Mesendoderm (in vitro differentiated cells): ENCODE results near the gene NFAM1.

Source experiments
- DNase-seq: peaks from one replicate; pipeline ENCODE4 v3.0.0; 2013
- H2AK5ac ChIP-seq: 2 replicates; pipeline ENCODE4 v1.6.1; 2013; ENCODE audit warnings: low read length, inconsistent platforms
- H2BK120ac ChIP-seq: 2 replicates; pipeline ENCODE4 v1.6.1; 2013; ENCODE audit warnings: low read depth, mild to moderate bottlenecking, low read length, moderate library complexity, mixed read lengths
- H2BK15ac ChIP-seq: replicated peaks from 2 replicates; pipeline ENCODE4 v1.6.1; 2013; ENCODE audit warnings: low read depth, mild to moderate bottlenecking, moderate library complexity
- H2BK5ac ChIP-seq: 2 replicates; pipeline ENCODE4 v1.6.1; 2013; ENCODE audit warnings: low read length, inconsistent platforms
- H3K18ac ChIP-seq: 2 replicates; pipeline ENCODE4 v1.6.1; 2013; ENCODE audit warnings: mild to moderate bottlenecking, low read length, mixed read lengths
- H3K23ac ChIP-seq: one replicate; pipeline ENCODE4 v1.6.1; 2013; ENCODE audit warnings: low read length
- H3K27ac ChIP-seq: 2 replicates; pipeline ENCODE4 v1.5.1; 2013; ENCODE audit warnings: low read depth, mild to moderate bottlenecking, inconsistent platforms, low read length, moderate library complexity
- H3K27me3 ChIP-seq: 2 replicates; pipeline ENCODE4 v1.6.1; 2013; ENCODE audit warnings: low read length, control low read depth, mild to moderate bottlenecking, inconsistent platforms; ENCODE audit not compliant: insufficient read depth, poor library complexity
- H3K36me3 ChIP-seq: 2 replicates; pipeline ENCODE4 v1.6.1; 2013; ENCODE audit warnings: low read length, inconsistent platforms; ENCODE audit not compliant: control insufficient read depth, insufficient read depth
- H3K4ac ChIP-seq: one replicate; pipeline ENCODE4 v1.6.1; 2013; ENCODE audit warnings: low read depth, mild to moderate bottlenecking, low read length, moderate library complexity
- H3K4me1 ChIP-seq: 2 replicates; pipeline ENCODE4 v1.6.1; 2013; ENCODE audit warnings: low read depth, low read length, inconsistent platforms; ENCODE audit not compliant: control insufficient read depth
- H3K4me2 ChIP-seq: 2 replicates; pipeline ENCODE4 v1.6.1; 2013; ENCODE audit warnings: low read length
- H3K4me3 ChIP-seq: 2 replicates; pipeline ENCODE4 v1.5.1; 2013; ENCODE audit warnings: mild to moderate bottlenecking, low read length
- H3K56ac ChIP-seq: one replicate; pipeline ENCODE4 v1.6.1; 2013; ENCODE audit warnings: low read length
- H3K79me1 ChIP-seq: 2 replicates; pipeline ENCODE4 v1.6.1; 2013; ENCODE audit warnings: low read length, inconsistent platforms
- H3K79me2 ChIP-seq: 2 replicates; pipeline ENCODE4 v1.6.1; 2013; ENCODE audit warnings: mild to moderate bottlenecking, low read length; ENCODE audit not compliant: control insufficient read depth, insufficient read depth
- H3K9ac ChIP-seq: 2 replicates; pipeline ENCODE4 v1.6.1; 2013; ENCODE audit warnings: low read length, inconsistent platforms
- H4K5ac ChIP-seq: one replicate; pipeline ENCODE4 v1.6.1; 2013; ENCODE audit warnings: low read length
- H4K8ac ChIP-seq: one replicate; pipeline ENCODE4 v1.6.1; 2013; ENCODE audit warnings: low read depth, mild to moderate bottlenecking, control low read depth, low read length, moderate library complexity
- whole genome bisulfite sequencing: extraction: QIAGEN DNeasy Blood & Tissue Kit; methylation state at CpG from one replicate; pipeline ENCODE4 v1.1.7; 2013; ENCODE audit warnings: low lambda C conversion rate, missing lambda C conversion rate; ENCODE audit not compliant: insufficient coverage; ENCODE audit errors: extremely low coverage; 5-methylcytosine and 5-hydroxymethylcytosine counted together

Gene NFAM1

GRCh38 chr22:42444077-42444904 is 12.1 kb upstream of the NFAM1 start:
- WGBS, result no CpG with 5 or more reads among the region's 28 CpGs
- no peak overlapping the region for H3K27ac ChIP-seq
- H3K4me3 ChIP-seq, result no peak overlapping the region

DNA sequence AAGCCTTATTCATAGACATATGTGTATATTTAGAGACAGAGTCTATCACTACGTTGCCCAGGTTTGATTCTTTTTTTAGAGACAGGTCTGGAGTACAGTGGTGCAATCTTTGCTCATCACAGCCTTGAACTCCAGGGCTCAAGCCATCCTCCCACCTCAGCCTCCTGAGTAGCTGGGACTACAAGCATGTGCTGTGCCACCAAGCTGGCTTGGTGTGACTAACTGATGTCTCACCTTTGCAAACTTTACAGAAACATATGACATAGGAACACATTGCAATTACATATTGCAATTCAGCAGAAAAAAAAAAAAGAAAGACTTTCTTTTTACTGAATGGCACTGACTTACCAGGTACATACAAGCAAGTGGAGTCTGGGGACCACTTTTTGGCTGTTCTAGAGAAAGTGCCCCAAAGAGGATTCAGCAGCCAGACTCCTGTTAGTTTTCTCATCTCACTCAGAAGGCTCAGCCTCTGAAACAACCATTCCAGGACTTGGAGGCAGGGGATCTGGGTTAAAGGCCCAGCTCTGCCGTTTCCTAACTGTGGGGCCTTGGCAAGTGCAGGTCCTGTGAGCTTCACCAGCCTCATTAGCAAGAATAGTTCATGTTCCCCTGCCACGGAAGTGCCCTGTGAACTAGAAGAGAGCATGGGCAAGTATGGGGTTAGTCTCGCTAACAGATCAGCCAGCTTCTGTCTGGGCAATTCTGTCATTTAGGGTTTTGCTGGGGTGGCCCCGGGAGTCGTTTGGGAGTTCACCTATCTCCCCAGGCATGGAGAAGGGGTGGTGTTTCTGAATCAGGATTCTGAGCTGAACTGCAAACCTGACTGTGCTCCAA is 11.3 kb upstream of the NFAM1 start:
- WGBS, result no CpG with 5 or more reads among the region's 6 CpGs
- Histone ChIP-seq H2BK120ac (no peak overlapping the region), H2AK5ac (no peak overlapping the region), H3K4me3 (no peak overlapping the region), H3K27ac (no peak overlapping the region), H2BK5ac (no peak overlapping the region), H3K18ac (peak overlapping the region; percentile 54), H3K23ac (no peak overlapping the region), H3K9ac (peak overlapping the region; percentile 4), H3K79me2 (no peaks in the 10 kb centered on the region), H3K27me3 (no peaks in the 10 kb centered on the region), H4K5ac (peak overlapping the region; percentile 28), H3K56ac (peak overlapping the region; percentile 28), H3K4me1 (peaks cover 5% of the 10 kb centered on the region), H3K4ac (peak overlapping the region; percentile 29), H4K8ac (no peak overlapping the region), H3K79me1 (no peaks in the 10 kb centered on the region), H3K4me2 (no peak overlapping the region), H3K36me3 (no peaks in the 10 kb centered on the region), H2BK15ac (no peak overlapping the region)
- DNase-seq, result no peak

More at GRCh38 chr22:42444077-42444904, 12.1 kb upstream of the NFAM1 start:
- Histone ChIP-seq H3K79me2 (no peaks in the 10 kb centered on the region), H3K9ac (peak overlapping the region; percentile 59), H3K56ac (peak overlapping the region; percentile 77), H3K4me1 (peaks cover 5% of the 10 kb centered on the region), H3K79me1 (no peaks in the 10 kb centered on the region), H2AK5ac (no peak overlapping the region), H3K23ac (peak overlapping the region; percentile 24), H2BK15ac (no peak overlapping the region), H2BK120ac (peak overlapping the region; percentile 38), H3K27me3 (no peaks in the 10 kb centered on the region), H4K5ac (no peak overlapping the region), H3K36me3 (no peaks in the 10 kb centered on the region), H4K8ac (no peak overlapping the region), H3K4ac (peak overlapping the region; percentile 29), H2BK5ac (peak overlapping the region; percentile 39), H3K18ac (peak overlapping the region; percentile 54), H3K4me2 (peak overlapping the region; percentile 66)
- peak; percentile 96 for DNase-seq

GRCh38 chr22:42442748-42443147 is 10.5 kb upstream of the NFAM1 start:
- DNase-seq, result no peak
- no peak overlapping the region for H2BK120ac ChIP-seq
- WGBS, result no CpG with 5 or more reads among the region's 4 CpGs

DNA sequence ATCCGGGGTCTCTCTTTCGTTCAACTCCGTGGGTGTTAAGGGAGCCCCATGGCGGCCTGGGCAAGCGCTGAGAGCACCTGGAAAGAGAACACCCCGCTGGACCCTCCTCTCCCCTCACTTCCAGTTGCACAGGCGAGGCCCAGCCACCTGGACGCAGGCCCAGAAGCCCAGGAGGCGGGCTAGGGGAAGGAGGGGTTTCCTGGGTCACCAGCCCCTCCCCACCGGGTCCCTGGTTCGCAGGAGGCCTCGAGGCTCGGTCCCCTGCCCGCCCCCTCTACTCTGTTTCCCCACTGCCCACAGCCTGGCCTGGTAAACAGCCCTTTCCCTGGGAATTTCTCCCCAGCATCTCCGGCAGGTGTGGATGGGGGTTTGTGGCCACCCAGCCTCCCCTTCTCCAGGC is 8.5 kb upstream of the NFAM1 start:
- no peak overlapping the region for H3K18ac ChIP-seq
- H3K9ac ChIP-seq, result no peak overlapping the region
- H3K4me1 ChIP-seq, result peaks cover 5% of the 10 kb centered on the region
- no peak overlapping the region for H3K23ac ChIP-seq
- peak overlapping the region; percentile 27 for H3K56ac ChIP-seq
- no peak overlapping the region for H2BK15ac ChIP-seq
- no peak overlapping the region for H4K5ac ChIP-seq
- WGBS, result no CpG with 5 or more reads among the region's 15 CpGs
- H2BK5ac ChIP-seq, result no peak overlapping the region
- H2AK5ac ChIP-seq, result no peak overlapping the region
- H3K36me3 ChIP-seq, result no peaks in the 10 kb centered on the region
- DNase-seq, result no peak
- no peak overlapping the region for H3K27ac ChIP-seq
- H3K79me1 ChIP-seq, result no peaks in the 10 kb centered on the region
- no peak overlapping the region for H3K4me2 ChIP-seq
- no peaks in the 10 kb centered on the region for H3K79me2 ChIP-seq
- no peaks in the 10 kb centered on the region for H3K27me3 ChIP-seq
- peak overlapping the region; percentile 8 for H3K4ac ChIP-seq
- no peak overlapping the region for H4K8ac ChIP-seq
- no peak overlapping the region for H3K4me3 ChIP-seq
- no peak overlapping the region for H2BK120ac ChIP-seq

More at GRCh38 chr22:42442748-42443147, 10.5 kb upstream of the NFAM1 start:
- Histone ChIP-seq H4K8ac (no peak overlapping the region), H3K79me1 (no peaks in the 10 kb centered on the region), H3K4me2 (no peak overlapping the region), H3K36me3 (no peaks in the 10 kb centered on the region), H2AK5ac (no peak overlapping the region), H3K18ac (no peak overlapping the region), H3K79me2 (no peaks in the 10 kb centered on the region), H2BK15ac (no peak overlapping the region), H3K23ac (no peak overlapping the region), H3K4me3 (no peak overlapping the region), H2BK5ac (no peak overlapping the region), H3K56ac (no peak overlapping the region), H3K9ac (no peak overlapping the region), H3K27me3 (no peaks in the 10 kb centered on the region), H3K4me1 (peaks cover 5% of the 10 kb centered on the region), H3K4ac (no peak overlapping the region), H3K27ac (no peak overlapping the region), H4K5ac (no peak overlapping the region)

GRCh38 chr22:42439821-42440674 is 7.8 kb upstream of the NFAM1 start:
- no peak overlapping the region for H2BK120ac ChIP-seq
- H3K79me2 ChIP-seq, result no peaks in the 10 kb centered on the region
- peaks cover 5% of the 10 kb centered on the region for H3K4me1 ChIP-seq
- no peak overlapping the region for H2BK15ac ChIP-seq
- no peak overlapping the region for H3K4me2 ChIP-seq
- peak; percentile 36 for DNase-seq
- H3K9ac ChIP-seq, result no peak overlapping the region
- H3K23ac ChIP-seq, result no peak overlapping the region
- H4K8ac ChIP-seq, result no peak overlapping the region
- no CpG with 5 or more reads among the region's 20 CpGs for WGBS
- no peak overlapping the region for H3K27ac ChIP-seq
- H3K4ac ChIP-seq, result peak overlapping the region; percentile 8
- H3K18ac ChIP-seq, result peak overlapping the region; percentile 6
- H2BK5ac ChIP-seq, result no peak overlapping the region
- no peak overlapping the region for H4K5ac ChIP-seq
- peak overlapping the region; percentile 37 for H2AK5ac ChIP-seq
- H3K56ac ChIP-seq, result peak overlapping the region; percentile 63
- H3K4me3 ChIP-seq, result no peak overlapping the region
- H3K79me1 ChIP-seq, result no peaks in the 10 kb centered on the region
- no peaks in the 10 kb centered on the region for H3K27me3 ChIP-seq
- no peaks in the 10 kb centered on the region for H3K36me3 ChIP-seq
